H1 (cell line): ENCODE data around the gene RNF212B. TPM values are rescaled to one million over a fixed set of nuclear protein-coding genes. Genes with fewer than 3 reads are reported as not detected.

Source experiments
- BACH1 ChIP-seq: IDR thresholded peaks from 2 replicates; pipeline ENCODE4 v1.6.1; 2012; ENCODE audit warnings: low read length, improper control_type of control experiment
- BCL11A ChIP-seq, 2 experiments: IDR thresholded peaks; one replicate each; pipeline ENCODE4 v1.6.1; 2011; ENCODE audit warnings: low read depth in 2 of 2, low read length in 2 of 2, mild to moderate bottlenecking in 2 of 2
- CEBPB ChIP-seq: IDR thresholded peaks from 2 replicates; pipeline ENCODE4 v1.6.1; 2012; ENCODE audit warnings: low read depth, low read length
- CTBP2 ChIP-seq: IDR thresholded peaks from 2 replicates; pipeline ENCODE4 v1.7.0; 2011; ENCODE audit warnings: borderline replicate concordance, mild to moderate bottlenecking, moderate library complexity, mixed read lengths, low read length; ENCODE audit not compliant: insufficient read depth, insufficient read length
- POU5F1 ChIP-seq: IDR thresholded peaks from 2 replicates; pipeline ENCODE4 v1.6.1; 2011; ENCODE audit warnings: low read depth, mild to moderate bottlenecking, low read length, moderate library complexity
- RXRA ChIP-seq: IDR thresholded peaks from 2 replicates; pipeline ENCODE4 v1.6.1; 2011; ENCODE audit warnings: low read depth, mild to moderate bottlenecking, low read length, moderate library complexity; ENCODE audit not compliant: insufficient read depth
- SIX5 ChIP-seq: IDR thresholded peaks from 2 replicates; pipeline ENCODE4 v1.6.1; 2011; ENCODE audit warnings: mild to moderate bottlenecking, low read depth, low read length
- SP1 ChIP-seq: IDR thresholded peaks from 2 replicates; pipeline ENCODE4 v1.6.1; 2011; ENCODE audit warnings: low read depth, low read length
- SP4 ChIP-seq: IDR thresholded peaks from 2 replicates; pipeline ENCODE4 v1.6.1; 2012; ENCODE audit warnings: low read length, inconsistent platforms
- TAF1 ChIP-seq: IDR thresholded peaks from 2 replicates; pipeline ENCODE4 v1.6.1; 2011; ENCODE audit warnings: mild to moderate bottlenecking, low read depth, low read length
- TBP ChIP-seq: IDR thresholded peaks from 2 replicates; pipeline ENCODE4 v1.6.1; 2011; ENCODE audit warnings: low read depth, low read length, improper control_type of control experiment
- USF2 ChIP-seq: IDR thresholded peaks from 2 replicates; pipeline ENCODE4 v1.6.1; 2011; ENCODE audit warnings: low read length, improper control_type of control experiment
- YY1 ChIP-seq: IDR thresholded peaks from 2 replicates; pipeline ENCODE4 v1.6.1; 2011; ENCODE audit warnings: low read depth, mild to moderate bottlenecking, low read length
- polyA plus RNA-seq, 7 experiments: library from polyadenylated mRNA; depleted of rRNA in 3 of 7; stranded (reverse) in 5 of 7; unstranded in 2 of 7; fragments of >200 nt in 5 of 7; fragments of 200-250 nt in 2 of 7; gene quantifications; 1 replicate in 5 of 7; 2 replicates in 1 of 7; 4 replicates in 1 of 7; pipeline versions ENCODE4 v1.2.1 to v1.2.3, GENCODE V29; 2011 to 2013; ENCODE audit warnings: missing spikeins in 2 of 7, mixed read lengths in 2 of 7
- total RNA-seq: library from RNA; stranded (reverse); fragmentation: NEBNext Ultra II Directional; extraction: Animal tissue kit (Norgen Biotek cat#: 25700); gene quantifications from 2 replicates; pipeline ENCODE4 v1.2.1, GENCODE V29; 2021

RNF212B gene
- total and polyA plus RNA-seq, 2 of the 8 experiments (the other 6 are each of a cell fraction or from before 2014, with no cell fraction given): 0.95 to 1.2 TPM

- TF ChIP-seq SP1 (peak; percentile 48; the same call in 1 of the 2 replicates), BACH1 (peak; percentile 47; the same call in 1 of the 2 replicates), CEBPB (peak; percentile 84), TAF1 (no peak), SIX5 (no peak), YY1 (no peak), POU5F1 (peak; percentile 82), BCL11A (IDR thresholded peaks at IDR 0.05; ENCODE audit: low read depth in 2 of 2, low read length in 2 of 2) (no peak), RXRA (no peak), CTBP2 (no peak), USF2 (no peak), SP4 (no peak), TBP (no peak; the same call in 1 of the 2 replicates)
Measured at GRCh38 chr14:23252420-23253333, 14.9 kb downstream of the RNF212B start (continued).
